Ureter (tissue), 1 donor: ENCODE measurements around the gene MAPK12. TPM values are rescaled to one million over a fixed set of nuclear protein-coding genes. Genes with fewer than 3 reads are reported as not detected.

Experiments
- DNase-seq: peaks from one replicate; pipeline ENCODE4 v3.0.0-alpha.2; 2020; ENCODE audit warnings: low spot score
- total RNA-seq: library from RNA; stranded (reverse); gene quantifications from one replicate; pipeline ENCODE4 v1.2.4, GENCODE V29; 2023
- donor health status: DM: yes; HTN: yes; CAD: no.

MAPK12 gene
- total RNA-seq, 1 donor from 2014 or later = 14.1 TPM

DNA sequence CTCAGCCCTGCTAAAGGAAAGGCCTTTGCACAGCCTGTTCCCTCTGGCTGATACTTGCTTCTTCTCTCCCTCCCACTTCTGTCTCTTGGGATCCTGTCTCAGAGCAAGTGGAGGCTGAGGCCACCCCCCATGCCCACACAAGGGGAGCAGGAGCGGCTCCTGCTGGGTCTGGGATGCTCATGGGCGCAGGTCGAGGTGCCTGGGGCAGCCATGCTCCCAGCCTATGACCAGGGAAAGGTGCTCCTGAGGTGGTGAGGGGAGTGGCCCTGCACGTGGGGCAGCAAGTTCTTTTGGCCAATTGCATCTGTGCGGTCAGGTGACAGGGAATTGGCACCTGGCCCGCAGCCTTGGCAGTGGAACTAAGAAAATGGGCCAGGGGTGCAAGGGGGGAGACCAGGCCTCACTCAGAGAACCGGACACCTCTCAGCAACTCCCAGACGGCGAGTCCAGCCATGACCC is 7.2 kb upstream of the MAPK12 start:
- no peak for DNase-seq

DNA sequence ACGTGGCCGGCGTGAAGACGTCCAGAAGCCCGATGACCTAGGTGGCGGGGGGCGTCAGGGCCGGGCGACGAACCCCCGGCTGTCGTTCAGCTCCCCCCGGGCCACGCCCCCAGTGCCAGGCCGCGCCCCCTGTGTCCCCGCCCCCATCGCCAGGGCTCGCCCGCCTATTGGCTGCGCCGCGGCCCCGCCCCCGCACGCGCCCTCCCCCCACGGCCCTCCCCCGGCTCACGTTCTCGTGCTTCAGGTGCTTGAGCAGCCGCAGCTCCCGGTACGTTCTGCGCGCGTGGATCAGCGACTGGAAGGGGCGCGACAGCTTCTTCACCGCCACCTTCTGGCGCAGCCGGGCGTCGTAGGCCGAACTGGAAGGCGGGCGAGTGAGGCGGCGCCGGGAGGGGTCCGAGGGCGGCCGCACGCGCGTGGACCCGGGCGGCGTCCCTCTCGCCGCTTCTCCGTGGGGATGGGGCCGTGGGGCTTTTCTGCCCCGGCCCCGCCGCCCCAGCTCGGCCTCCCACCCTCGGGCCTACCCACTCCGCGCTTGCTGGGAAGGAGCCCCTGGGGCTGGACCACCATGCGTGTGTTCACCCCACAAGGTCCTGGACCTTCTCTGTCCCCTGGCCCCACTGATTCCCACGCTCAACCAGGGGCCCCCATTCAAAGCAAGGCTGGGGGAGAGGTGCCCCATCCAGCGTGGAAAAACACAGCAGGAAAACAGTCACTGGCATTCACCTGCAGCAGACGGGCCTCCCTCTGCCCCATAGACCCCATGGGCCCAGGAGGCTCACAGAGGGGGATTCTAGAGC is 6.3 kb upstream of the MAPK12 start:
- DNase-seq = peak; percentile 70

DNA sequence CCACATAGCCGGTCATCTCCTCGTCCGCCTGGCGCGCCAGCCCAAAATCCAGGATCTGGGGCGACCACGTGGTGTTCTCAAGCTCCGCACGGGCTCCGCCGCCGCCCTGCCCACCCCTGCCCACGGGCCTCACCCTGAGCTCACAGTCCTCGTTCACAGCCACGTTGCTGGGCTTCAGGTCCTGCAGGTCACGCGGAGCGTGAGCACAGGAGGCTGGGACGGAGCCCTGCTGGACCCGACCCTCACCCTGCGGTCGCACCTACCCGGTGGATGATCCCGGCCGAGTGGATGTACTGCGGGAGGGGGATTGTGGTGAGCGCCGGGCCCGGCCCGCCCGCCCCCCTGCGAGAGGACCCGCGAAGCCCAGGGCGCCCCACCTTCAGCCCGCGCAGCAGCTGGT is 5.5 kb upstream of the MAPK12 start:
- DNase-seq = no peak

DNA sequence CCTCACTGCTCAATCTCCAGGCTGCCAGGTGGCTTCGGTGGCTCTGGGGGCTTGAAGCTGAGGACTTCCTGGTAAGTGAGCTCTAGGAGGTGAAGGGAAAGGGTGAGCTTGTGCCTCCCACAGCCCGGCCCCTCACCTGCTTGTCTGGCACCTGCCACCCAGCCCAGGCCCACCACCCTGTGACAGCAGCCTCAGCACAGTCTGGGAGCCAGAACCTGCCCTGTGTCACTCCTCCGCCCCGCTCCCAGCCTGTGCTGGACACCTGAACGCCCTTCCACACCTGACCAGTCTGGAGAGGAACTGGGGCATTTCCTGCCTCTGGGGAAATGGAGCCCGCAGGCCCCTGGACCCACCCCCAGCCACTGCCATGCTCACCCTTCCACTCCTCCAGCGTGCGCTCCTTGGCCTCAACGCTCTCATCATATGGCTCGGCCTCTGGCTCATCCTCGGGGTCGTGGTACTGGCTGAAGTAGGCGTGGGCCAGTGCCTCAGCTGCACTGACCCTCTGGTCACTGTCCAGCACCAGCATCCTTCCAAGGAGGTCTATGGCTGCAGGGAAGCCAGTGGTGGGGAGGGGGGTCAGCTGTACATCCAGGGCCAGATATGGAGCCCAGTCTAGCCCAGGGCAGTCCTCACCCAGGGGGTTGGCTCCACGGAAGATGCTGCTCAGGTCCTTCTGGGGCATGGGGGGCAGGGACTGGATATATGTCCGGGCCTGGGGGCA is 3.6 kb upstream of the MAPK12 start:
- DNase-seq = no peak

DNA sequence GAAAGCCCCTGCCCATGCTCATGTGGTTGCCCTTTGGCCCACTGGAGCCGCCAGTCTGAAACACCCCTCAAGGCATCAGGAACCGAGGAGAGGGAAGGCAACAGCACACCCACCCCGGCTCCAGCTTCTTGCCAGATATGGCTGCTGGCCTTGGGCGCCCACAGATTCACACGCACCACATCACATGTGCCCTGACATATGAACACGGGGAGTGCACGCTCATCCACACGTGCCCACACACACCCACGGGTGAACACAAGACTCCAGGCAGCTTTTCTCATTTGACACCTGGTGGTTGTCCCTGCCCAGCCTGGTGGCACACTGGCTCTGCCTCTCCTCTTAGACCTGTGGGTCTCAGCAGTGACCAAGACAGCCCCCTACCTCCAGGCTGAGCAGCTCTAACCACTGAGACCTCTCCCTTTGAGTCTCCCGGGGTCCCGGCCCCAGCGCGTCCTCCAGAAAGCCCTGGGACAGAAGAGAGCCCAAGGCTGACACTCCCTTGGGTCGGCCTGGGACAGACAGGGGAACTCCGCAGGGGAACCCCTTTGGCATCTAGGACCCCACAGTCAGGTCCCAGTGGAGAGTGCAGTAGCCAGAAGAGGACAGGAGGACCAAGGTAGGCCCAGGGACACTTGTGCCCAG is 2.7 kb upstream of the MAPK12 start:
- DNase-seq = no peak

DNA sequence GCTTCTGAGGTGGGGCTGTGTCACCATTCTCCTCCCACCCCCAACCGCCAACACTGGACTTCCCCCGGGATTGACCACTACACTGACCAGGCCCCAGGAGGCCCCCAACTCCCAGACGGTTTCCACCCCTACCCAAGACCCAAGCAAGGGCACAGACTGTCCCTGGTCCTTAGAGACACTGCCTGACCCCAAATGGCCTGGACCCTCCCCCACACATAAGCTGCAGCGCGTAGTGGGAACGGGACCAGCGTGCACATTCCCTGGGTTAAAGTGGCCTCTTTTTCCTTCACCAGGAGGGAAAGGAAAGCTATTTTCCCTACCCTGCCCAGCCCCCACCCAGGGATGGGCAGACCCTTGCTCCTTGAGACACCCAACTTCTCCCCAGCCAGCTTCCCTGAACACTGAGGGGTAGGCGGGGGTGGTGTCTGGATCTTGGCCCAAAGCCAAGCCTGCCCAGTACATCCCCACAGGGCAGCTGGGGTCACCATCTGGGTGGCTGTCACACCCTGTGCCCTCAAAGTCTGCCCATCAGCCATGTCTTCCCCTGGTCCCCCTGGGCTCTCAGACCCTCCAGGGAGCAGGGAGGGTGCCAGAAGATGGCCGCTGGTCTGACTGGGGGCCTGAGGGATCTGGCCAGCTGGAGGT is 1.6 kb upstream of the MAPK12 start:
- no peak for DNase-seq

DNA sequence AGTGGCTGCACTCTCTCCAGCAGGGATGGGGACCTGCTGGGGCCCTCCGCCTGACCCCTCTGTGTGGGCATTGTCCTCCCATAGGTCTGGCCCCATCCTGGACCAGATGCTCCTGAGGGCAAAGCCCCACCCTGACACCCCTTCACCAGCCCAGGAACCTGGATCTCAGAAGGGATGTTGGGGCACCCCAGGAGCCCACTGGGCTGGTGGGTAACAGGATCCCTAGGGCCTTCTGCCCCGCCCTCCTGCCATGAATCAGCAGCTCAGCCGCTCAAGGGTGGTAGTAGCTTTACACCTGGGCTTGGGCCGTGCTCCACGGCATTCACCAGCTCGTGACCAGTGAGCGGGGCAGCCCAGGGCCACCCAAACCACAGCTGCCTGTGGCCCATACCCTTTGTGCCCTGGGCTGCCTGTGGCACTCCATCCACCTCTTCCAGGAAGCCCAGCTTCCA is 1.0 kb upstream of the MAPK12 start:
- no peak for DNase-seq

DNA sequence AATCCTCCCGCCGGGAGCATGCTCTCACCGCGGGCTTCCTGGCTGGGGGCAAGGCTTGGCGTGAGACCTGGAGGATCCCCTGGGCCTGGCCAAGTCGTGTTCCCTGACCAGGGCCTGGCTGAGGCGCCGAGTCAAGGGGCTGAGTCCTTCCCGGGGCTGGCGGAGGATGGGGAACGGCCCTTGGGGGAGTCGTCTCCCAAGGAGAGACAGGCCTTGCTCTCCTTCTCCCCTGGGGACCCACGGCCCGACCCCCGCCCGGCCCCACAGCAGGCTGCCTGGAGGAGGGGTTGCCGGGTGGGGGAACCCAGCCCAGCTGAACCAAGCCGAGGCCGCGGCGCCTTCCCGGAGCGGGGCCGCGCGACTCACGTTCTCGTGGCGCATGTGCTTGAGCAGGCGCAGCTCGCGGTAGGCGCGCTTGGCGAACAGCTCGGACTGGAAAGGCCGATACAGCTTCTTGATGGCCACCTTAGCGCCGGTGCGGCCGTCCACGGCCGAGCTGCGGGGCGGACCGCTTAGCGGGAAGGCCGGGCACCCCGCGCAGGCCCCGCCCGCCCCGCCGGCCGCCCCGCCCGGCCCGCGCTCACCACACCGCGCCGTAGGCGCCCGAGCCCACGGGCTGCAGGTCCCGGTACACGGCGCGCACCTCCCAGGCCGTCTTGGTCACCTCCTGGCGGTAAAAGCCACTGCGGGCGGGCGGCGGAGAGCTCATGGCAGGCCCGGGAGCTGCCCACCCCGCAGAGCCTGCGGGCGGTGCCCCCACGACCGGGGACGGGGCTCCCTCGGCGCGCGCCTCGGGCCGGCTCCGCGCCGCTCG is 475 bp downstream of the MAPK12 start:
- DNase-seq = no peak

DNA sequence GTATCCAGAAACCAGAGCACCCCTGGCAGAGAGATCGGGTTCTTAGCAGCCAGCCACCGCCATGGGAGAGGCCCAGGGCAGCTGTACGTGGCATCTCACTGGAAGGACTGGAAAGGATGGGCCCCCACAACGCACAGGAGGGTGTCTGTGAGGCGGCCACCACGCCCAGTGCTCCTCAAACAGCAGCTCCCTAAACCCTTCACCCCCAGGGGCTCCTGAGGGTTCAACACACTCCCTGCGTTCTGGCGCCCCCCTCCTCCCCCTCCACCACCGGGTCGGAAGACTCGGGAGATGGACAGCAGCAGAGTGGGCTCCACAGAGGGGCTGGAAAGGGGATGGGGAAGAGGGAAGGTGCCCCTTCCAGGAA is 1.1 kb downstream of the MAPK12 start:
- DNase-seq = no peak

DNA sequence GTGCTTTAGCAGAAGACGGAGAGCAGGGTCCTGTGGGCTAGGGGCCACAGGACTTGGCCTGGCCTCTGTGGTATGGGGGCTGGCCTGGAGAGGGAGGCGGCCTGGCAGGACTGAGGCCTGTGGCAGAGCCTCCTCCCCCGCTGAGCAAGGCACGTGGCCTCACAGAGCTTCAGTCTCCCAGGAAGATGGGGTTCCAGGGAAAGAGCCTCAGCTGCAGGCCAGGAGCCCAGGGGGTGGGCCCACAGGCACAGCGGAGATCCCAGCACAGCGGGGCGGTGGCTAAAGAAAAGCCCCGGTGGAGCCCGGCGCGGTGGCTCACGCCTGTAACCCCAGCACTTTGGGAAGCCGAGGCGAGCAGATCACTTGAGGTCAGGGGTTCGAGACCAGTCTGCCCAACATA is 2.2 kb downstream of the MAPK12 start:
- DNase-seq = no peak

DNA sequence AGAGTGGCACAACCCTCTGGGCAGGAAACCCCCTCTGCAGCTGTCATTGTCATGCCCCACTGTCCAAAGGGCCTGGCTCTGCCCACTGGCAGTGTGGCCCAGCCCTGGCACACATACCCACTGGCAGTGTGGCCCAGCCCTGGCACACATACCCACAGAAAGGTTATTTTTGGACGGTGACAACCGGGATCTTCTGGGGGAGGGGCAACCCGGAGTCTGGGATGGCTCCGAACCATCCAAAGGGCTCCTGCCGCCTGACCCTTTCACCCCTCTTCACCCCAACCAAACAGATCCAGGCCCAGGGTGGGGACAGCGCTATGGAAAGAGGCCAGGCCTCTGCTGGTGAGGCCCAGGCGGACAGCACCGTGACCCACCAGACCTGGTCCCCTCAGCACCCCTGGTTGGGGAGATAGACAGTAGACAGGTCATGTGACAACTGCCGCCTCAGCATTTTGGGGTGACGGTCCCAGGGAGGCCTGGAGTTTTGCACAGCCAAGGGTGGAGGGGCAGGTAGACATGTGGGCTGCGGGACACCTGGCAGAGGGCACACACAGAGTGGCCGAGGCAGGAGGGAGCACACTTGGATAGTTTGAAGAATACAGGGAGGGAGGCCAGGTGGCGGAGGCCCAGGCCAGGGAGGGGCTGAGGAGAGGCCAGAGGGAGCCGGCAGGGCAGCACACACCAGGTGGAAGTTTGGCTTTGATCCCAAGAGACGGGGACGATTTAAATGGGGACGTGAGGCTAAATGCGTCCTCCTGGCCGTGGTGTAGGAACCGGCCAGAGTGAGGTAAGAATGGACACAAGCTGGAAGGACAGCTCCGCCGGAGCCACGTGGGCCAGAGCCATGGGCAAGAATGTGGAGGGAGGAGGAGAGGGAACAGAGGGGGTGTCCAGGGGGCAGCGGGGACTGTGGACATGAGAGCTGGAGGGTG is 2.9 kb downstream of the MAPK12 start:
- no peak for DNase-seq

DNA sequence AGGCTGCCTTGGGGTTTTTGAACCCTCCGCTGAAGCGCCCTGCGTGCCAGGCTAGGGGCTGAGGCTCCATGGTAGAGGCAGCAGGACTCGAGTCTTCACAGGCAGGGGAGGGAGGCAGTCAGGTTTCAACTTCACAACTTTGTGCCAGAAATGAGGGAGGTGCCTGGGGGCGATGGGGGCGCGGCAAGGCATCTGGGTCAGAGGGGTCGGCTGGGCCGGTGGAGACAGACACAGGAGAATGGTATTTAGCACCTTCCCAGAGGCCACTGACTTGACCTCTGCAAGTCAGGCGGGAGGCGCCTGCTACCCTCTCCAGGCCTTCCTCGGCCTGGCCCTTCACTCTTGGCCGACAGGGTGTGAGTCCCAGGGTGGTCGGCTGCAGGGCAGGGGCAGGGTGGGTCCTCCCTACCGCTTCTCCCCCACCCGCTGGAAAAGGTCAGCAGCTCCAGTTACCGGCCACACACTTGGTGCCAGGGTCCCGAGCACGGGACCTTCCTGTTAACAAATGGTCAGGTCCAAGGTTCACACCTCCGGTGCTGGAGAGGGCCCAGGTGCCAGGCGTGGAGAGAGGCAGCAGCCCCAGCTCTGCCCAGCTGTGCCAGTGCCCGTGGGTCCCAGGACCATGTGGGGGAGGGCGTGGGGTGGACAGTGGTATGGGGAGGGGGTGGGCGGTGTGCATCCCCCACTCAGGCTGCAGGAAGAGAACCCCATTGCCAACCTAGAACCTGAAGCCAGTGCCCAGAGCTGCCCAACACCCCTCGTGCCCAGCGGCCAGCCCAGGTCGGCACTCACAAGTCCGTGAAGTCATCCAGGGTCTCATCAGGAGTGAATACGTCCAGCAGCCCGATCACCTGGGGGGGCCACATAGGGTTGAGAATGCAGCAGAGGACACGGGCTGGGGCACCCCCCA is 3.8 kb downstream of the MAPK12 start:
- DNase-seq = no peak

DNA sequence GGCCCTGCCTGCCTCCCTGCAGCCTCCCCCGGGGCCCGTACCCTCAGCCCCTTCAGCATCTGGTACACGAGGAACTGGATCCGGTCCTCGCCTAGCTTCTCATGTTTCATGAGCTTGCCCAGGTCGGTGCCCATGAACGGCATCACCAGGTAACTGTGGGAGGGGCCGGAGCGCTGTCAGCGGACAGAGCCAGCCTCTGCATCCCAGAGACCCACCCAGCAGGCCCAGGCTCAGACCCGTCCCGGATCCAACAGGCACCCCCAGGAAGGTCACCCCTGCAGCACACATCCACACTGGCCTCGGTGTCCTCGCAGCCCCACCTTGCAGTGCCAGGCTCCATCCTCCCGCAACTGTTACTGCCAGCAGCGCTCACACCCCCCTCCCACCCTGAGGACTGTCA is 4.4 kb downstream of the MAPK12 start:
- no peak for DNase-seq

DNA sequence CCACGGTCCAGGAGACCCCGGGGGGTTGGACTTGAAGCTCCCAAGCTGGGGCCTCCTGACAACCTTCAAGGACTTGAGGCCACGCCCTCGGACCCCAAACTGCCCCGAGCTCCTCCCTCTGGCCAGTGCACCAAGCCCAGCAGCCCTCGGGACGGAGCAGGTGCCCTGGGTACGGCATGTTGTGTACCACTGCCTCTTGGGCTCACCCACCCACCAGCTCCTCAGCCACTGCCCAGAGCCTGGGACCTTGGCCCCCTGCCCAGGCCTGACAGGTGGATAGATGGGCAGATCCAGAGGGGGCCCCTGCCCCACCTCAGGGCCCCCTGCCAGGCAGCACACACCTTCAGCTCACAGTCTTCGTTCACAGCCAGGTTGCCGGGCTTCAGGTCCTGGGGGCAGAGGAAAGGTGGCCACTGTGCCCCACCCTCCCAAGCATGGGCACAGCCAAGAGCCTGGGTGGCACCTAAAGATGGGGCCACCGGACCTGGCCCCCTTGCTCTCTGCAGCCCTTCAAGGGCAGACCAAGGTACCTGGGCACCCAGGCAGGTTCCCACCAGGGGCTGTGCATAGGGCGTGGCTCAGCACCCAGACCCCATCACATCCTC is 5.1 kb downstream of the MAPK12 start:
- DNase-seq = no peak

DNA sequence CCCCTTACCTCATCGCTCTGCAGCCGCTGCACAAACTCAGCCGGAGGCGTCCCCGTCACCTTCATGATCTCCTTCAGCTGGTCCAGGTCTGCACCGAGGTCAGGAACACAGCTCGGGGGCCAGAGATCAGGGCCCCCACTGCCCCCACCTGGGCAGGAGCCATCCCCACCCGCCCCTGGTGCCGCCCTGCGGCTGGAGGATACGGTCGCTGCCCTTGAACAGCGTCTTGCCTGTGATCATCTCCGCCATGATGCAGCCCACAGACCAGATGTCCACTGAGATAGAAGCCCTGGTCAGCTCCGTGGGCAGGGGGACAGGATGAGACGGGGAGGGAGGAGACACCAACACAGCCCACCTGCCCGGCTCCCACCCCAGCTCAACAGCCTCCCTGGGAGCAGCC is 5.9 kb downstream of the MAPK12 start:
- no peak for DNase-seq

DNA sequence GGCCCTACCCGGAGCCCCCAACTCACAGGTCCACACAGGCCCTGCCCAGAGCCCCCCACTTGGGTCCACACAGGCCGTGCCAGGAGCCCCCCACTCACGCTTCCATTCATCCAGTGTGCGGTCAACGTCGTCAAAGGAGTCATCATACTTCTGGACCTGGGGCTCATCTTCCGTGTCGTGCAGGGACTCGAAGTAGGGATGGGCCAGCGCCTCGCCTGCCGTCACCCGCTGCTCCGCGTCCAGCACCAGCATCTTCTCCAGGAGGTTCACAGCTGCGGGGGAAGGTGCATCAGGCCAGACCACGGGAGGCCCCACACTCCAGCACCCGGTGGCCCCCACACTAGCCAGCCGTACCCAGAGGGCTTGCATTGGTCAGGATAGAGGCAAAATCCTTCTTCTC is 6.4 kb downstream of the MAPK12 start:
- DNase-seq = no peak

DNA sequence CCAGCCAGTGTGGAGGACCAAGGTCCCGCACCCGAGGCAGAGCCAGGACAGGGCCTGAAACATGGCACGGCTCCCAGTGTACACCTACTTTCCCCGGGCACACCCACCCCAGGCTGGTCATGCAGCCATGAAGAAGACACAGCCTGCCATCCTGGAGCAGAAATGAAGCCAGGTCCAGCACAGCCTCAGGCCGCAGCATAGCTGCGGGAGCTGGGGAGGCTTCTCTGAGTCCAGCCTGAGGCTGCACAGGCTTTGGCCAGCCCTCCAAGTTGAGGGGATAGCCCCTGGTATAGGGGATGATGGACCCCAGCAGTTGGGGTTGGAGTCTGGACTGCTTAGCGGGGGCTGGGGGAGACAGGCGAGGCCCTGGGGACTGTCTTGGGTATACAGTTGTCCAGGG is 7.5 kb downstream of the MAPK12 start:
- DNase-seq = no peak

DNA sequence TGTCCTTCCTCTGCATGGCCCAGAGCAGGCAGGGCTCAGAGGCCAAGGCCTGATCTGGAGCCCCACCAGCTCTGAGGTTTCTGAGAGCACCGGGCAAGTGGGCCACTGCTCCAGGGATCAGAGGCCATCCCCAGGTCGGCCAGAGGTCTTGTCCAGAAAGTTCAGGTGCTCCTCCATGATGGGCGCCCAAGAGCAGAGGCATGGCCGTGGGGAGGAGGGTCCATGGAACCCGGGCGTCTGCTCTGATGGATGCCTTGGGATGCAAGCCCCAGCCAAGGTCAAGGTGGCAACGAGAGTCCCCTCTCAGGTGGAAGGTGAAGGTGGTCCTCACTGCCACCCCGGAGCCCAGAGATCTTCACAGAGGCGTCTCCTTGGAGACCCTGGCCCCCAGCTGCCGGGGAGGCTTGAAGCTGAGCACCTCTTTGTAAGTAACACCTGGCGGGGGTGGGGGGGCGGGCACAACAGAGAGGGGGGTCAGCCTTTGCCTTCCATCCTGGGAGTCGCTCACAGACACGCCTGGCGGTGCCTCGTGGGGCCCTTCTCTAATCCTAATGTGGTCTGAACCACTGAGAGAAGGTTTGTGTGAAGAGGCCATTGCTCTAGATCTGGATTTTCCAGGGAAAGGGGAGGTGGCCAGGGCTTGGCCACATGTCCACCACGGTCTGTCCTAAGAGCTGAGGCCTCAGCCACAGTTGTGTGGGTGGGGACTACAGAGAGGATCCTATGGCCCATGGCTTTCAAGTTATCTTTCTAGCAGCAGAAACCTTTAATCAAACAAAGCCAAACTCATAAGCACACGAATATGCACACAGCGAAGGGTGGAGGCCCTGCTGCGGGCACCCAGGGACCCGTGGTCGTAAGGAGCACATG is 8.2 kb downstream of the MAPK12 start:
- no peak for DNase-seq
